Measurements from ENCODE around the gene MICAL3.

Gene MICAL3

DNA sequence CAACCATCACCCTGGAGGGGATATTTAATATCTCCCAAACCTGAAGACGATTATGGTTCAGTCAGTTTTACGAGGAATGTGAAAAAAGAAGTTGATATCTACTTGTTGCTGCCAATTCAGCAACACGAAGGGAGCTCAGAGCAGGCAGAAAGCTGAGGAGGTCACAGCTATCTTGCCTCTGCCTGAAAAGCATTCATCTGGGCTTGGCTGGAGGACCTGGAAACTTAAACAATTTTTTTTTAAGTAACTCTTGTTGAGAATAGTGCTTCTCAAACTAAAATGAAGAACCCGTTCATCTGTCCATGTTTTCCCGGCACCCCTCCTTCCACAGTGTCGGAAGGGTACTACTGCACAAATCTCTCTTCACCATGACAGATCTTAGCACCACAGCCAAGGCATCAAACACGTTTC, 98.9 kb downstream of the MICAL3 start:
- DNase-seq = no peak

DNA sequence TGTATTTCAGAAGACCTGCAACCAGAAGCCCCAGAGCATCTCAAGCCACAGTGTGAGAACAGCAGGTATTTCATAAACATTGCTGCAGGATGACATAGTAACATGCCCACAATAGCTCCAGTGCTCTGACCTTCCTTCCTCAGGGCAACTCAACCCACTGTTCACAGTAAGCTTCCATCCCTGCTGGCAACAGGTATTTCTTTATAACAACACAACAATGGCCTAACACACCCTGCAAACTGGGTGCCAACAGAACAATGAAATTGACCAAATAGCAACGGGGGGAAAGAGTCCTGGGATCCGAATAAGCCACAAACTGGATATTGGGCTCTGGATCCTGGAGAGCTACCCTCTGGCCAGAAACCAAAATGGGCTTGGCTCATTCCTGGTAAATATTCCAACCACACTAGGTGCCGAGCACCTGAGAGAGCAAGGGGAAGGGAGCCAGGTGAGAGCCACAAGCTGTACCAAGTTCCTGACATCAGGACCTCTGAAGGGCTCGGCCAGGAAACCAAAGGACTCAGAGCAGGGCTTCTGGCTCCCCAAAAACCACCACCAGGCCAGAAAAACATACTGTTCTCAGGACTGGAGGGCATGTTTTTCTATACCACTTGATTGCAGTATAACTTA, 99.5 kb downstream of the MICAL3 start:
- no peak for DNase-seq

DNA sequence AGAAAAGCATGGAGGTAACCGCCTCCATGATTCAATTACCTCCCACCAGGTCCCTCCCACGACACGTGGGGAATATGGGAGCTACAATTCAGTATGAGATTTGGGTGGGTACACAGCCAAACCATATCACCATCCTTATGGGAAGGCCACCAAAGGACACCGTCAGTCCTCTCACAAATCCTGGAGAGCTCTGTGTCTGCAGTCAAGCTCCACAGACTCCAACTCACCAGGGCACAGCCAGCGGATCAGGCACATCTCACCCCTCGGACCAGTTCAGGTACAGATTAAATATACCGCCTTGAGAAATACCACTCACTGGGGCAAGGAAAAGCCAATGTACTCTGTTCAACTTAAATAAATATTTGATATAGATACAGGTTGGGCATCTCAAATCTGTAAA, 100.3 kb downstream of the MICAL3 start:
- no peak for DNase-seq

DNA sequence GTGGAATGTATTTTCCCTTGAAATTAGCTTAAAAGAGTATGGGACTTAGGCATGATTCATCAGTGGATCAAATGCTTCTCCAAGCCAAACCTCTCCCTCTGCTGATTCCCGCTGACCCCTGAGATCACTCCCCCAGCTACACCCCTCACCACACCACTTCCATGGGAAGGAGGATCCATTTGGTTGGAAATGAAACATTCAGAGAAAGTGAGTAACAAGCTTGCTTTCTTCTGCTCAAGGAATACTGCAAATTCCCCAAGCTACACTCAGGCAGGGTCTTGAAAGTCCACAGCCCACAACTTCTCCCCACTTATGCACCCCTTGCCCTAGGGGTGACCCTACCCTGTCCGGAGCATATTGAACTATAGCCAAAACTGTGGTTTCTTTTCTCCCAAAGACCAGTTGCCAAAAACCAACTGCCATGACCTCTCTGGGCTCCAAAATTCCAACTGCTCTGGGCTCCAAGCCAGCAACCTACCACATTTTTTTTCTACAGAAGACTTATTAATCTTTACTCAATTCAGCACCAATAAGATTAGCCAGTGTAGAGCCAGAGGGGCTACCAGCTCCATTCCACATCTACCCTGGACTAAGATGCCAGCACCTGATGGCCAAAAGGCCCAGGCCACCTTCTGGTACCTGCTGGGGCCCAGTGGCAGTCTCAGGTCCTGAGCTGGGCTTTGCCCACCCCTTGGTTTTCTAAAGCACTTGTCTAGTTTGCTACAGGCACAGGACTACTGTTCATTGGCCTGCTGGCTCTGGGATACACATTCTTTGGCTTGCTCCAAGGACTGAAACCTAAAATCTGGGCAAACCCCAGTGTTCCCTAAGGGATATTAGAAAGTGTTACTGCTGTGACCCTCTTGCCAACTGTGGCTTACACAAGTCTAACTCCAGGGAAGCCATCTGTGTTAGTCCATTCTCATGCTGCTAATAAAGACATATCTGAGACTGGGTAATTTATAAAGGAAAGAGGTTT, 101.1 kb downstream of the MICAL3 start:
- DNase-seq = no peak

DNA sequence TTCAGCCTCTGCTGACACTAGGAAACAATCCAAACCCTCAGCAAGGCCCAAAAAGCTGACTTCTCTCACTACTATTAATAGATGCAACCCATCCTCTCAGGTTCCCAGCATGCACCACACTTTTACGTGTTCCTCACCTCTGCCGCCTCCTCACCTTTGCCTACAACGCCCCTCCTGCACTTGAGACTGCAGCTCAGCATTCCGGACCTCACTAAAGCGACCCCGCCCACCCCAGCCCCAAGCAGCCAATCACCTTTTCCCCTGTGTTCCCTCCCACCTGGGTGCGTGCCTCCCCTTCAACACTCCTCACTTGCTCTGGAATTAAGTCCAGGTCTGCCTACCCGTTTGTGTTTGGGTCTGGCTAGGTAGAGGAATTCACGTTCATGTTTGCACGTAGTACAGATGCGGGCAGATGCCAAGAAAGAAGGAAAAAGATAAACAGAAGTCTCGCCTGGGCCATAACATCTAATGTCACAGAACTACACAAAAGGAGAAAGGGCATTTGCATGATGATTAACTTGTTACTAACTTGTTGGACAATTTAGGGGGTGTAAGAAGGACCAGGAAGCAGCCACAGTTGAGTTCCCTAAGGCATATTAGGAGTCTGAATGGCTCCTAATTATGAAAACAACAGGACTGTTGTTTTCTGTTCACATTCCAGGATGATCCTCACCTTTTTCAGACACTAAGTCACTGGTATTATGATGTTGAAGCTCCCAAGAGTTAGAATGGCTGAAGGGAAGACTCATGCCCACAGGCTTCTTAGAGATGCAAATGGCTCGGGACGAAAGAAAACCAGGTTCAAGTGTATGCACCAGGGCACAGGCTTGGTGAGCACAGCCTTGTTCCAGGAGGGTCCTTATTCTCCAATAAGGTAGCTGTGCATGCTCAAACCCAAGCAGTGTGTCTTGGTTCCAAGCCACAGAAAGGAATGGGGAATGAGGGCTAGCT, 102.2 kb downstream of the MICAL3 start:
- DNase-seq = no peak

DNA sequence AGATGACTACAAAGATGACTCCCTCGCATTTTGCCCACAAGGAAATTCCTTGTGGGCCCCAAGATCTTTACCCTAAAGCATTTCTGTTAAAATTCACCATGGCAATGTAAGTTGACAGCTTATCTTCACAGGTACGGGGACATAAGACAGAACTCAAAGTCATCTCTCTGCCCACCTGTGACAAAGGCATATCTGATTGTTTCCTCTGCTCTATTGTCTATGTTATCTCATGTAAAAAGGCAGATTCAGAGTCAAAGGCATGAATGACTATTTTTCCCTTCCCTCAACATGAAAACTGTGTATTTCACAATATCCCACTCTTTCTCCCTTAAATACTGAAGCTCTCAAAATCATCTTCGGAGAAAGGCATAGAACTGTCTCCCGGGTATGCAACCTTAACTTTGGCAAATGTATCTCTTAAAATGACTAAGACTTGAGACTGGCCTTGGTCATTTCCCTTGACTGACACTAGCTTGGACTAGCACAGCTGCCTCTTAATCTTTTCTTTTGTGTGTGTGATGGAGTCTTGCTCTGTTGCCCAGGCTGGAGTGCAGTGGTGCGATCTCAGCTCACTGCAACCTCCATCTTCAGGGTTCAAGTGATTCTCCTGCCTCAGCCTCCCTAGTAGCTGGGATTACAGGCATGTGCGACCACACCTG, 103.2 kb downstream of the MICAL3 start:
- DNase-seq = no peak

DNA sequence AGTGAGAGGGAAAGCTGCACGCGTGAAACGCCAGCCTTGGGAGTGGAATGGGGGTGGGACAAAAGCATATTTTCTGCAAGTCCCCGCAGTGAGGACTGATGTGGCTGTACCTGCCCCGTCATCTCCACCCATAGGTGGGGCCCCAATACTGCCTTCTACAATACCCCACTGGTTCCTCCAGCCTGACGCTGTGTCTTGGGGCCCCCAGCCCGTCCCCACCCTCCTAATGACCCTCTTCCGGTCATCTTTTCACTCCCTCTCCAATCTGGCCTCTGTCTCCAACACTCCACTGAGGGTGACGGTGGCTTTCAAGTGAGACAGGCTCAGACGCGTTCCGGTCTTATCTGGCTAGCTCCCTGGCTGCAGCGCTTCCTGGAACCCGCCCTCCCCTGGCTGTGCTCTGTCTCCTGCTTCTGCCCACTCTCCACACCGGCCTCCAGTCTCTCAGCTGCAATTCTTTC, 104.2 kb downstream of the MICAL3 start:
- DNase-seq = no peak

DNA sequence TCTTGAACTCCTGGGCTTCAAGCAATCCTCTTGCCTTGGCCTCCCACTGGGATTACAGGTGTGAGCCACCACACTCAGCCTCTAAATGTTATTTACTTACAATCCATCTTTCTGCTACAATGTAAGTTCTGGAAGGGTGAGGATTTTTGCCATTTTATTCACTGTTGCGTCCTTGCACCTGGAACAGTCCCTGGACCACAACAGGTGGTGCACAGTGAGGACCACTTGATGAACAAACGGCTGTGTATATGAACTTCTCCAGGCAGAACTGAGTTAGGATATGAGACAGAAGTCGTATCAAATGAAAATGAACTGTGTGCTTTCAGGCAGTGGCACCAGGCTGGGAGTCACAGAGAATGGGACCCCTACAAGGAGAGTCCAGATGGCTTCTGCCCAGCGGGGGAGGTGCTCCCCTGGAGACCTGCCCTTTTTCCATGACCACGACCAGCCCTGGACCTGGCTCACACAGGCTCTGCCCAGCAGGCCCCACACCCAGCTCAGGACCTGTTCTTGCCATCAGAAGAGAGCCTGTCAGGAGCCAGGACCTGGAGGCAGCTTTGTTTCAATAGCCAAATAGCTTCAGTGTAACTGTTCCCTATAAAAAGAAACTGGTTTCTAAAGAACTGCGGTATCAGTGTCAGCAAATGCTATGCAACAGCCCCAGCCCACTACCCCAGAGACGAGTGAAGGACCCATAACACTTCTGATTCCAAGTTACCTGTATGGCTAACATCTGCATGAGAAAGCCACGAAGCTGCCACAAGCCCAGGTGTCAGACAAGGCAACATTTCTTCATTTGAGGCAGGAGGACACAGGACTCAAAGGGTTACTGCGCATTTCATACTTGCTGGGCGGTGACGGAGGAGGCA, 104.9 kb downstream of the MICAL3 start:
- no peak for DNase-seq

DNA sequence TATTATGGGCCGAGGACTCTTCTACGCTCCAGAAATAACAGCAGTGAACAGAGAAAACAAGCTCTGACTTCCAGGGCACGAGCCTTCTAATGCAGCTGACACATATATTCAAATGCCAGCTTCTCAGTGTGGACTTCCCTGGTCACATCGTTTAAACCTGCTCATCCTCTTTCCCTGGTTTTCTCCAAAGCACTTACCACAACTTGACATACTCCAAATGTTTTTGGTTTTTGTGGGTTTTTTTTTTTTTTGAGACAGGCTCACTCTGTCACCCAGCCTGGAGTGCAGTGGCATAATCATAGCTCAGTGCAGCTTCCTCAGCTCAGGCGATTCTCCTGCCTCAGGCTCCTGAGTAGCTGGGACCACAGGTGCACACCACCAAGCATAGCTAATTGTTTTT, 105.5 kb downstream of the MICAL3 start:
- no peak for DNase-seq

DNA sequence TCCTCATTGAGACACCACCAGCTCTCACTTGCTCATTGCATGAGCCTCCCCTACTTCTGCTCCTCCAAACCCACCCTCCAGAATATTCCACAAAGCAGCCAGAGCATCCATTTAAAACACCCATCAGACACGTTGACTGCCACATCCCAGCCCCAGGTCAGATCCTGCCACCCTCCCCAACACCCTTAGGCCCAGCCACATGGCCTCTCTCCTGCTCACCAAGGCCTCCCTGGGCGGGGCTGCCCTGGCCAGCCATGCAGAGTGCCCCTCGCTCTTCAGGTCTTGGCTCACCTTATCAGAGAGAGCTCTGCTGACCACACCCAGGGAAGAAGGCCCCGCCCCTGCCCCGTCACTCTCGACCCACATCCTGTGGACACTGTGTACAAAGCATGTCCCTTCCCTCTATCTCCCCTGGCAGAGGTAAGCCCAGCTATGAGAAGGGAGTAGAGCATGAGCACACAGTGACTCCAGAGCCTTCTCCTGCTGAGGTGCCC, 106.8 kb downstream of the MICAL3 start:
- no peak for DNase-seq

DNA sequence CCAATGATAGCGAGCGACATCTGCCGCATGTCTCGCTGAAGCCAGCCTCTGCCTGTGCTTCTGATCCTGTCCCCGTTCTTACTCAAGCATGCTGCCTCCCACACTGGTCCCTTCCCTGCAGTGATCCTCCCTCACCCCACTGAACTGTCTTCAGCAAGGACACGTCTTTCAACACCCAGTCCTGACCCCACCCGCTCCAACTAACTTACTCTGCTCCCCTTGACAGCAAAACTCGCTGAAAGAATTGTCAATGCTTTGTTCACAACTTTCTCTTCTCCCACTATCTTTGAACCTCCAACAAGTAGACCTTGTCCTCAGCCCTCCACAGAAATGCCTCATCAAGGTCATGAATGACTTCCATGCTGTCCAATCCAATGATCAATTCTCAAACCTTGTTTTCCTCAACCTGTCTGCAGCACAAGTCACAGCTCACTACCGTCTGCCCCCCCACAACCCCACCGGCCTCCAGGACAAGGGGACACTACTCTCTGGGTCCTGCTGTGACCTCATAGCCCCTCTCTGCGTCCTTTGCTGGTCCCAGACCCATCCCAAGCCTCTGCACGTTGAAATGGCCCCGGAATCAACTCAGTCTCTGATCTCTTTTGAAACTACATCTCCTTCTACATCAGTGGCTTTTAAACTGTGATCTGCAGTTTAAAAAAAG, 108.0 kb downstream of the MICAL3 start:
- no peak for DNase-seq

DNA sequence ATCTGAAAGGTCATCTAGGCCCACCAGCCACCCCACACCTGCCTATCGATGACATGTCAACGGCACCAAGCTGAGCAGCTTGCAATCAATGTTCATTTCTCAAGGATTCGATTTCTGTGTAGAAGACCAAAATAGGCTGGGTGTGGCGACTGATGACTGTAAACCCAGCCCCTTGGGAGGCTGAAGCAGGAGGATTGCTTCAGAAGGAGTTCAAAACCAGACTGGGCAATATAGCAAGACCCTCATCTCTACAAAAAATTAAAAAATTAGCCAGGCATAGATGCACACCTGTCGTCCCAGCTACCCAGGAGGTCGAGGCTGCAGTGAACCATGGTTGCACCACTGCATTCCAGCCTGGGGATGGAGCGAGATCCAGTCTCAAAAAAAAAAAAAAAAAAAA, 108.7 kb downstream of the MICAL3 start:
- DNase-seq = no peak

DNA sequence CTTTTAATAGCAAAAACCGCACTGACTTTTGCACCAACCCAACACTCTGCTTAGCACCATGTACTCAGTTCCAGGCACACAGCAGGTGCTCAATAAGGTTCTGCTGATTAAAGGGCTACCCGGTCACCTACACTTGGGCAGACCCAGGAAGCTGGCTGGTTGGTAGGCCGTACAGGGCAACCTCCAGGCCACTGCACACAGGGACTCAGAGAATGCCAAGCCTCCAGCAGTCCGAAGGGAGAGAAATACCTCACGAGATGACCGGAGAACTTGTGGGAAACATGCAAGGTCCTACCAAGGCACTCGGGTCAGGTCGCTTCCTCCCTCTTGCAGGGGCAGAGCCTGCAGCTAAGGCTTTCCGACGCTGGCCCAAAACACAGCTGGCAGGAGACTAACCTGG, 109.2 kb downstream of the MICAL3 start:
- no peak for DNase-seq

DNA sequence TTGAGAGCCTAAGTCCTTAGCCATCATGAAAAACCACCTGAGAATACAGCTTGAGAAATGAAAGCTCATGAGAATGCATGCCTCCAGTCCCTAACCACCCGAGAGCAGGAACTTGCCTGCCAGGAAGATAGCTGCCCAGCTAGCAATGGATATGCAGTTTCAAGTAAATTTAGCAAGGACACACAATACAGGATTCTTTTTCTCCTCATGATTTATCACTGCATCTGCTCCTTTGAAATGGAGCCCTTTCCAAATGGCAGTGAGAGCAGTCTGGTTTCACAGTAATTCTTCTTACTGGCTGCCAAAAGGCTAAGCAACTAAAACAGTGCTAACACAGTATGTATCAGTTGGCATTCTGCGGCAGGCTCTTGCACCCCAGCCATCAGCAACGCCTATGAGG, 109.9 kb downstream of the MICAL3 start:
- DNase-seq = no peak

DNA sequence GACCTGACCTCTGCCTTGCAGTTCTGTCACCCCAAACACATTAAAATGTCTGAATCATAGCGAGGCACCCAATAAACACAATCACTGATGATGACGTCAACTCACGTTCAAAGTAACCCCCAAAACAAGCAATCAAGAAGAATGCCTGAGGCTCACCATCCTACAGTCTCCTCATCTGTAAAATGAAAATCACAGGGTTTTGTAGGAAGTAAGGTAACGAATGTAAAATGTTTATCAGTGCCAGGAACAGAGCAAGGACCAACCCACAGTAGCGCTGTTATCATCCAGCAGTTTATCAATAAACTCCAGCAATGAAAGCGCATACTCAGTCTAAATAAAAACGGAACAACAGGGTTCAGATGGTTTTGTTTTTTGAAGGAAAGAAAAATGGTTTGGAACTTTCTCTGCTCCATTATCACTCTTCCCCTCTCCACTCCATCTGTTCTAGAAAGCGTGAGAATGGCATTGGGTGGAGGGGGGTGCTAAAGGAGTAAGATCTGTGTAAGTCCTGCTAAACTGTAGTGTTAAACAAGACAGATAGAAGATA, 110.5 kb downstream of the MICAL3 start:
- no peak for DNase-seq

DNA sequence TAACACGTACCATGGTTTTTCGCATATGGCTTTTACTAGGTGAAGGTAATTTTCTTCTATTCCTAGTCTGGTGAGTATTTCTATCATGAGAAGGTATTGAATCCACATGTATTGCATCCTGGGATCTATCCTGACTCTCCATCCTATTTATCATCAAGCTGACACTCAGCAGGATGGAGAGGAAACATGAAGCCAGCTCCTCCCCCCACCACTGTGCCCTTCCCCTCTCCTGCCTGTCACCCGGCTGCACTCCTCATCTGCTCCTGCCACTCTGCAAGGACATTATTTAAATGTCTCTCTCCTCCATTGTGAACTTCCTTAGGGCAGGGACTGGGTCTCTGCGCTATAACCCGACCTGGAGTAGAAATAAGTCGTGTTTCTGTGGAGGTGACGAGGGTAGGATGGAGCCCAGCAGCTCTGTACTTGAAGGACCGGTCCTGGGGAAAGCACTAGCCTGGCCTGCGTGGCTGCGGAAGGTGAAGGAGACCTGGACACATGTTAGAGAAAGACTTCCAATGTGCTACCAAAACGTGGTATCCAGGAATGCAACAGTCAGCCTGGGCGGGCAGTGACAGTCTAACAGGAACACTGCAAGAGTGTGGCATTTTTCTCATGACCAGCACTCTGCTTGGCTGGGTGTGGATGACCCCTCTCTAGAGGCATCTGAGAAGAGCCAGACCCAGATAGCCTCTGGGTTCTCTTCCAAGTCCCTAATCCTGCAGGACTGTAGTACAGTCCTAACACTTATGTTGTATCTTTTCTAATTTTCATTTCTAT, 111.2 kb downstream of the MICAL3 start:
- no peak for DNase-seq

DNA sequence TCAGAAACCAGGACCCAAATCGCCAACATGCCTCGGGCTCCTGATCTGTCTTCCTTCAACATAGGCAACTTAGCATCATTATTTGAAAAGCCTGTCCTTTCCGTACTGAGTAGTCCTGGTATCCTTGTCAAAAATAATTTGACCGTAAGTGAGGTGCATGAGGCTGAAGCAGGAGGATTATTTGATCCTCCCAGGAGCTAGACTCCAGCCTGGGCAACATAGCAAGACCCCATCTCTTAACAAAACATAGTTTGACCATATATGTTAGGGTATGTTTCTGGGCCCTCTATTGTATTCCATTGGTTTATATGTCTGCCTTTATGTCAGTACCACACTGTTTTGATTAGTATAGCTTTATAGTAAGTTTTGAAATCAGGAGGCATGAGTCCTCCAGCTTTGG, 112.5 kb downstream of the MICAL3 start:
- no peak for DNase-seq

DNA sequence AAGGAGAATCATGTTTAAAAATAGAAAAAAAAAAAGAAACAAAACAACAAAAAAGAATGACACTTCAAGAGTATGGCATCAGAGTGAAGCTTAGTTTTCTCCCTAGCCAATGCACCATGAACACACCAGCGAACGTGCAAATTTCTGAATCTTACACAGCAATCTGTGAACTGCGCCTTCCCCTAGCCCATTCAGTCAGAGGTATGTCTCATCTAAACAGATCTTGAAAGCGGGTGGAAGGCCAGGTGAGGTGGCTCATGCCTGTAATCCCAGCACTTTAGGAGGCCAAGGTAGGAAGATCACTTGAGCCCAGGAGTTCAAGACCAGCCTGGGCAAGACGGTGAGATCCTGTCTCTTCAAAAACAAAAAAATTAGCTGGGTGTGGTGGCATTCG, 113.1 kb downstream of the MICAL3 start:
- DNase-seq = no peak

DNA sequence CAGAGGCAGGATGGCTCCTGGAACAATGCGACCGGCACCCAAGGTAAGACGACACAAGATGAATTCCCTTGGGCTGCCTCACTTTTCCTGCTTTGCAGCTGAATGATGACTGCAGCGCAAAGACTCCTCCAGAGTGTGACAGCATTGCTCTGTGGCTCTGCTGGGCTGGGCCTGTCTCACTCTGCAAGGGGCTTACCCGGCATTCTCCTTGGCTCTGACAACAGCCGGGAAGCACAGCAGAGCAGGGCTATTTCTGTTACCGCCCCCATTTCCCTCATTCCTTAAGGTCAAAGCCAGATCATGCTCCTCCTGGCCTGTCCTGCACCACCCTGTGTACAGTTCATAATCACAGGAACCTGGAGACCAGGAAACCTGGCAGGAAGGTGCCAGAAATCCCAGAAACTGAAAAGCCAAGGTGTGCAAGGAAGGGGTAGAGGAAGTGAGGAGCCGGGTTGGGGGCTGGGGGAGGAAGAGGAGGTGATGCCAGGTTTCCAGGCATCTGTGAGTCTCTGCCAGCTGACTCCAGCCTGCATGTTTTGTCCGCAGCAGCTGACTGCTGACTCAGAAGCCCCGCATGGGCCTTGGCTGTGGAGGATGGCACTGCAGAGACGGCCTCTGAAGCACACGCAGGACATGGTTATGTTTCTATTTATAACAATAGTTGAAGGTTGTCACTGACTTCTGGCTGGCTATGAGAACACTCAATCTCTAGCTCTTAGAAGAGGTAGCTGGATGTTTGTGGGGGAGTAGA, 113.6 kb downstream of the MICAL3 start:
- DNase-seq = no peak

All from NK-92 treated with Interleukin-12 subunit alpha and Interleukin-12 subunit beta, amount 100 ng/mL, for 24 hours (cell line).